Activated CD8-positive, alpha-beta memory T cell treated with anti-CD3 and anti-CD28 coated beads, Interleukin-2, amount 50 U/mL, for 24 hours (primary cell): ENCODE results near the gene MOK.

Experiments
- DNase-seq: peaks from one replicate; pipeline ENCODE4 v3.0.0-alpha.2; 2020; ENCODE audit errors: extremely low read depth

MOK gene

GRCh38 chr14:102225386-102225785, 79.6 kb downstream of the MOK start:
- no peak for DNase-seq

- DNase-seq = no peak
Measured at GRCh38 chr14:102223682-102224081, 81.3 kb downstream of the MOK start.

GRCh38 chr14:102222751-102223150, 82.2 kb downstream of the MOK start:
- DNase-seq = no peak

GRCh38 chr14:102222009-102222575, 82.9 kb downstream of the MOK start:
- DNase-seq = no peak

GRCh38 chr14:102221026-102221425, 83.9 kb downstream of the MOK start:
- no peak for DNase-seq

- DNase-seq = no peak
Measured at GRCh38 chr14:102220031-102220430, 84.9 kb downstream of the MOK start.

GRCh38 chr14:102219316-102219715, 85.6 kb downstream of the MOK start:
- no peak for DNase-seq

- no peak for DNase-seq
Measured at GRCh38 chr14:102218688-102219087, 86.3 kb downstream of the MOK start.

GRCh38 chr14:102217987-102218421, 87.0 kb downstream of the MOK start:
- no peak for DNase-seq

GRCh38 chr14:102217399-102217798, 87.6 kb downstream of the MOK start:
- DNase-seq = no peak

- DNase-seq = no peak
Measured at GRCh38 chr14:102215576-102216250, 89.3 kb downstream of the MOK start.

GRCh38 chr14:102215071-102215470, 89.9 kb downstream of the MOK start:
- no peak for DNase-seq

GRCh38 chr14:102213984-102214658, 90.8 kb downstream of the MOK start:
- DNase-seq = no peak

- DNase-seq = no peak
Measured at GRCh38 chr14:102213470-102213869, 91.5 kb downstream of the MOK start.

GRCh38 chr14:102212845-102213244, 92.1 kb downstream of the MOK start:
- no peak for DNase-seq

- no peak for DNase-seq
Measured at GRCh38 chr14:102212356-102212755, 92.6 kb downstream of the MOK start.

GRCh38 chr14:102211240-102211639, 93.7 kb downstream of the MOK start:
- DNase-seq = no peak

GRCh38 chr14:102210421-102211042, 94.4 kb downstream of the MOK start:
- DNase-seq = no peak

GRCh38 chr14:102209224-102209966, 95.6 kb downstream of the MOK start:
- DNase-seq = no peak

- no peak for DNase-seq
Measured at GRCh38 chr14:102208741-102209140, 96.2 kb downstream of the MOK start.

- DNase-seq = no peak
Measured at GRCh38 chr14:102207831-102208365, 97.1 kb downstream of the MOK start.

GRCh38 chr14:102206918-102207317, 98.0 kb downstream of the MOK start:
- DNase-seq = no peak
